Keratinocyte (primary cell): ENCODE measurements around the gene GLS.

Experiments
- EZH2 ChIP-seq: IDR thresholded peaks from one replicate; pipeline ENCODE4 v1.6.1; 2012; ENCODE audit warnings: inconsistent platforms, mild to moderate bottlenecking, low read length, moderate library complexity
- TF ChIP-seq, protein P1 (sequence below), 3 experiments: IDR thresholded peaks in 1 of 3; conservative IDR thresholded peaks in 1 of 3; optimal IDR thresholded peaks in 1 of 3; 2 replicates in 2 of 3; 3 replicates in 1 of 3; pipeline versions ENCODE3 to v1.5.1; 2011; ENCODE audit warnings: low read length in 3 of 3, mild to moderate bottlenecking in 3 of 3, moderate library complexity in 2 of 3, control low read depth in 1 of 3, inconsistent platforms in 1 of 3; ENCODE audit not compliant: insufficient read depth in 2 of 3; ENCODE audit errors: extremely low read depth in 1 of 3

DNA sequence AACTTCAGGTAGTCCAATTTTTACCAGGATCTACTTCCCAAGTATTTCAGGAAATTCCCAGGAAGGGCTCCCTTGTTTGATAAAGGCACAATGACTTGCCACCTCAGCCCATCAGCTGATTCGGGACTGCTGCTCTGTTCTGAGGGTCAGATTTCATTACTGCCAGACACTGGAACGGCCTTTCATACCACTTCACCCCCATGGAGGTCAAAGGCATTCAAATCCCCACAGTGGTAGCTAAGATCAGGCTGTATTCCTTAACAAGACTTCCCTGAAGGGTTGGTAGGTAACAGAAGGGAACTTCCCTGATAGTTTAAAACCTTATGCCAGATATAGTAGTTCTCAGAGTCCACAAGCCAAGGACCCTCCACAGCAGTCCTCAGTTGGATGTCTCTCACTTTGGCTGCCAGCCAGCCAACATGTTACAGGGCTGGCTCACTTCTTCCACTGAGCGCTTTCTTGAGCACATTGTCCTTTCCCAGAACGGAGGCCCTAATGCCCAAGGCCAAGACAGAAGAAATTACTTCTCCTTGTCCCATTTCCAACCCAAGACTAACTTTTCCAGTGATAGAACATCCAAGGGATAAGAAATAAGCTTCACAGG is 40.0 kb upstream of the GLS start:
- no peak for TF ChIP-seq EZH2
- TF ChIP-seq, protein P1, sequence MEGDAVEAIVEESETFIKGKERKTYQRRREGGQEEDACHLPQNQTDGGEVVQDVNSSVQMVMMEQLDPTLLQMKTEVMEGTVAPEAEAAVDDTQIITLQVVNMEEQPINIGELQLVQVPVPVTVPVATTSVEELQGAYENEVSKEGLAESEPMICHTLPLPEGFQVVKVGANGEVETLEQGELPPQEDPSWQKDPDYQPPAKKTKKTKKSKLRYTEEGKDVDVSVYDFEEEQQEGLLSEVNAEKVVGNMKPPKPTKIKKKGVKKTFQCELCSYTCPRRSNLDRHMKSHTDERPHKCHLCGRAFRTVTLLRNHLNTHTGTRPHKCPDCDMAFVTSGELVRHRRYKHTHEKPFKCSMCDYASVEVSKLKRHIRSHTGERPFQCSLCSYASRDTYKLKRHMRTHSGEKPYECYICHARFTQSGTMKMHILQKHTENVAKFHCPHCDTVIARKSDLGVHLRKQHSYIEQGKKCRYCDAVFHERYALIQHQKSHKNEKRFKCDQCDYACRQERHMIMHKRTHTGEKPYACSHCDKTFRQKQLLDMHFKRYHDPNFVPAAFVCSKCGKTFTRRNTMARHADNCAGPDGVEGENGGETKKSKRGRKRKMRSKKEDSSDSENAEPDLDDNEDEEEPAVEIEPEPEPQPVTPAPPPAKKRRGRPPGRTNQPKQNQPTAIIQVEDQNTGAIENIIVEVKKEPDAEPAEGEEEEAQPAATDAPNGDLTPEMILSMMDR (optimal IDR thresholded peaks at IDR 0.05 in 1 of 3, IDR thresholded peaks at IDR 0.05 in 1 of 3, conservative IDR thresholded peaks at IDR 0.05 in 1 of 3; ENCODE audit: extremely low read depth in 1 of 3, insufficient read depth in 2 of 3, low read length in 3 of 3): no peak
